Measurements from ENCODE around the gene CC2D2A.

The CC2D2A gene

DNA sequence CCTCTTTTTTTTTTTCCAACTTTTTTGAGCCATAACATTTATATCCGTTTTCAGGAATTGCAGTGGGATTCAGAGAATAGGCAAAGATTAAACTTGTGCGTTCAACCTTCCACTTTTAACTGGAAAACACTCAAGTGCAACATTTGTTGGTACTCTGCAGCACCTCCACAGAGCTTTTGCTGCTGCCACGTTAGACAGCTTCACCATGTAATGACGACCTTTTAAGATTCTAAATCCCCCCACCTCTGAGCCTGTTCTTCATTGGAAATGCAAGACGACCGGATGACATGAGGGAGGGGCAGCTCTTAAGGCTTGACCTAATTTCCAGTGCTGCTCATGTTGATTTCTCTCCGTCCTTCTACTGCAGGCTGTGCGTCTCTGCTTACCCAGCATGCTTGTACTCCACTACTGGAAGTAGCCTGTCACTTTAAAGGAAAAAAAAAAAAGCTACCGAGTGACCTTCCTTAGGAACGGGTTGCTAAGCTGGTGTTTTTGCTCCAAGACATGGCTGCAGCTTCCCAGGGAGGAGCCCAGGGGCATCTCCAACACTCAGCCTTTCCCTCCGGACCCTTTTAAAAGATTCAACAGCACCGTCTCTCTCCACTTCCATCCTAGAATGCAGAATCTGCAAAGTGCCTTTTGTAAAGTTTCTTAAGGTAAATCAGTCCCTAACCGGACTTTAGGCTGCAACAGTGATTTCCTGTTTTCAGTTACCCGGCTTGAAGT lies at the start of gene CC2D2A:
CC2D2A (plus strand) TSS at position 481 of the 726 bp plus-strand sequence. CDS start 6,051 bp downstream, outside the sequence.
- no peak for DNase-seq (ENCODE audit: low read depth)

DNA sequence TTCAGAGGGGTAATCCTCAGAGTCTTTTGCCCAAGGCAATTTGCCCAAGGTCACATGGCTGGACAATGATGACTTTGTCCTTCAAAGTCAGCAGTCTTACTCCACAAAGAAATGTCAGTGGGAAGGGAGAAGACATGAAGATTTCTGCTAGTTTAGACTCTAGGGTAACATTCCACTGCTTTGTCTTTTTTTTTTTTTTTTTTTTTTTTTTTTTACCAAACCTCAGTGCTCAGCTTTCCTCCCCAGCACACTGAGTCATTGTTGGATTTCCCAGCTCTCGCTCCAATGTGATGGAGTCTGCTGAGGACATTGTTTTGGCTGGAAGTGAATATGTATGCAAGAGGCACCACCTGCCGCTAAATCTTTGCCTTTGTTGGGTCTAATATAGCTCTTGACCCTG lies 49.0 kb upstream of the CC2D2A start:
- no peak for DNase-seq (ENCODE audit: low read depth)

GRCh38 chr4:15423285-15423711 lies 46.4 kb upstream of the CC2D2A start:
- DNase-seq (ENCODE audit: low read depth), result no peak

- no peak for DNase-seq (ENCODE audit: low read depth)
Observed at GRCh38 chr4:15425520-15425919, 44.2 kb upstream of the CC2D2A start.

GRCh38 chr4:15427161-15427560 lies 42.5 kb upstream of the CC2D2A start:
- no peak for DNase-seq (ENCODE audit: low read depth)

DNA sequence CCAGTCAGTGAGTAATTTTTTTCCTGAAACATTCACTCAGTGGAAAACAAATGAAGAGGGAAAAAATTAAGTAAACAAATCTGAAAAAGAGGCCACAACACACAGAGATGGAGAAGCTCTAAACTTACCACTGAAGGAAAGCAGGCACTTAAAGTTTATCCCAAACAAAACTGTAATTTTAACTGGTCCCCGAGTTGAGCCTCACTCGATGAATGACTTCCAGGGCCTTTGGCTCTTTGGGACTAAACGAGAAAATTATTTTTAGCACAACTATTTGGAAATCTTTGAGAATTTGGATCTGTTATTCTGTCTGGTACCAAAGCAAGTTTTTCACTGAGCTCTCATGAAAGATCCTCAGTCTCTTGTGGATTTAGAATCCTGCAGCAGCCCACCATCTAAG lies 42.0 kb upstream of the CC2D2A start, which contains the start of gene C1QTNF7:
C1QTNF7 (plus strand) TSS at position 333 of the 400 bp plus-strand sequence. CDS start 7,711 bp downstream, outside the sequence.
- no peak for DNase-seq (ENCODE audit: low read depth)

- no peak for DNase-seq (ENCODE audit: low read depth)
Observed at GRCh38 chr4:15428611-15429010, 41.1 kb upstream of the CC2D2A start.

DNA sequence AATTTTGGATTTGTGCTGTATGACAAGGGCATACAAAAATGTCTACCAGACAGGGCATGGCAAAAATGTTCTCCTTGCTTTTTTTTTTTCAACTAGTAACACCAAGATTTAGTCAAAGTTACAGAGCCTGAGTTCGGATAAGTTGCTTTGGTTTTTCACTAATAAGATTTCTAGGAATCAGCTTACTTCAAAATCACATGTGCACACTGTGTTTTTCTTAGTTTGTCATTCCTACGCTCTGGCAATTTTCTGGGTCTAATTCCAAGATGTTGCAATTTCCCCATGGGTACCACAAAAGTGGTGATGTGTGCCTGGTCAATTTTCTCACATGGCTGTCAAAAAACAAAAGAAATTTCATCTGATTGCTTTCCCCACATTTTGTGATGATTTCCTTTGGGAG lies 35.6 kb upstream of the CC2D2A start:
- no peak for DNase-seq (ENCODE audit: low read depth)

DNA sequence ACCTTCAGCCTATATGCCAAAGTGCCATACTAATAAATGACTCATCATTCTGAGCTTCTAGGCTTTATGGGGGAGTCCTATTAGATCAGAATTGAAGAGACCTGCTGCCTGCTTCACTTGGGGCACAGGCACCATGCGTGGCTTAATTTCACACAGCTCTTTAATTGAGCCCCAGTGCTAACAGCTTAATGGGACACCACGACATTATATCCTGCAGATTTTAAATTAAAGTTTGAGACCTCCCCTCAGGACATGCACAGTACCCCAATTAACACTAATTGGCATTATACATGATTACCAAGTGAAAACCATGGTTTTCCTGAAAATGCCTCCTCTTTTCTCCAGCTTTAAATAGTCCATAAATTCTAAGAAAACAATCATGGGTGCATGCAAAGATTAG lies 35.0 kb upstream of the CC2D2A start:
- DNase-seq (ENCODE audit: low read depth), result no peak

DNA sequence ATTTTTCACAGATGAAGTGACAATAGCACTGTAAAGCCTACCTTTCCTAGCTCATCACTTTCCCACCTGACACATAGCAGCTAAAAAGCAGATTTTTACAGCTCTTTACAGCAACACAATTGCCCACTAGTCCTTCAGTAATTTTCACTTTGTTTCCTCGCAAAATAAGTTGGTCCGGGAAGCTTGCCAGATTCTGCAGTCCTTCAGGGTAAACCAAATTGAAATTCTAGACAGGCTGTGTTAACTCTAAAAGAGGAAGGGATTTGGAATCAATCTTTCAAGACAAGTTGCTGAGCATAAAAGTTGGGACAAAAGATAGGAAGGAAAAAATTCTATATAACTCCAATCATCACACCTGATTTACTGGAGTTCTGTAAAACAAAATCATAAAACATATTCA lies 33.2 kb upstream of the CC2D2A start:
- no peak for DNase-seq (ENCODE audit: low read depth)

- no peak for DNase-seq (ENCODE audit: low read depth)
Observed at GRCh38 chr4:15438939-15439524, 30.6 kb upstream of the CC2D2A start.

DNA sequence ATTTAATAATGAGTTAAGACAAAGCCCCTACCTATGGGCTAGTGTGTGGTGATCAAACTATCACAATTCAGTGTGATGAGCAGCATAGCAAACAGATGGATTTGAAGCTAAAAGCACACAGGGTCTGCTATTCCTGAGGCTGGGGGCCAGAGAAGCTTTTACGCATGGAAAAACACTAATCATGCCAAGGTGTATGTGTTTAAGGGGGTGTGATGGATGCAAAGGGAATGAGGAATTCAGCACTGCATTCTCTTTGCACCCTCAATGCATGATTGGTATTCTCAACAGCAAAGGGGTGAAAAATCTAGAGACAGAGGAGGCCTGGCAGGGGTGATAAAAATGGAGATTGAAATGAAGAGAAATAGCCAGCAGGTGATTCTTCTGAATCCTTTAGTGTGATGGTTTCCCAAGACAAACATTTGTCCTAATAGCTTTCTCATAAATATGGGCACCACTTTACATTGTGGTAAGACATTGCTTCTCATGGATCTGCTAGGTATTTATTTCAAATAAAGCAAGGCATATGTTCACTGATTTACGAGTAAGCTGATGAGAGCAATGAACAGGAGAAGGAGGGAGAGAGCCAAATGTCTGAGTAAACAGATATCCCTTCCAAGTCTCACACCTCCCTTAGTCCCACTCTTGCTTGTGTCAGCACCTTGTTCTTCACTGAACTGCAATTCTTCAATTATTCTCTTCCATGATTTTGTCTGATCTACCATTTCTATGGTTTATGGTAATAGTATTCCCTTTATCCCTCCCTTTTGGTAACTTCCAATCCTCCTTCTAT lies 26.1 kb upstream of the CC2D2A start:
- no peak for DNase-seq (ENCODE audit: low read depth)

GRCh38 chr4:15444276-15444675 lies 25.4 kb upstream of the CC2D2A start:
- DNase-seq (ENCODE audit: low read depth), result no peak

DNA sequence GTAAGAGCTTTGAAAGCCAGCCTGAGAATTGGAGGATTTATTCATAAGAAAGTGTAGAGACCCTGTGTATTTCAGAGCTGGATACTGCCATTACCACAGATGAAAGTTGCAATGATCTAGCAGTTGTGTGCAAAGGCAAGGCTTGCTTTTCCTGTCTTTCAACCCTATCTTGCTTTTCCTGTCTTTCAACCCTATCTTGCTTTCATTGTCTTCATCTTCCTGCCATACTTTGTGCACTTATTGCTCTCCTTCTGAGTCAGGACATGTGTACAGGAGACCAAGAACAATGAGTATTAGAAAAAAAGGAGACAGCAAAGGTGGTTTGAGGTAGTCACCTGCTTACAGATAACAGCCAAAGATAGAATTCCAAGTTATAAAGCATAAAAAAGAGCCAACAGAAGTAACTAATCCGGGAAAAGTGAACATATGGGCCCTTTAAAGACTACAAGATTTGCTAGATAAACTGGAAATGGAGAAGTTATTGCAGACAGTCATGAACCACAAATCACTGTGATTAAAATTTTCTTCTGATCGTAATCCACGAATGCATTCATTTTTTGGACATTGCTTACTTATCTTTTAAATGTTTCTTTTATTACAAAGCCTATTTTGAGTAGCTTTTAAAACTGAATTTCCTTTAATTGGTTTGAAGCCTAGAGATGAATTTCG lies 24.7 kb upstream of the CC2D2A start:
- no peak for DNase-seq (ENCODE audit: low read depth)

DNA sequence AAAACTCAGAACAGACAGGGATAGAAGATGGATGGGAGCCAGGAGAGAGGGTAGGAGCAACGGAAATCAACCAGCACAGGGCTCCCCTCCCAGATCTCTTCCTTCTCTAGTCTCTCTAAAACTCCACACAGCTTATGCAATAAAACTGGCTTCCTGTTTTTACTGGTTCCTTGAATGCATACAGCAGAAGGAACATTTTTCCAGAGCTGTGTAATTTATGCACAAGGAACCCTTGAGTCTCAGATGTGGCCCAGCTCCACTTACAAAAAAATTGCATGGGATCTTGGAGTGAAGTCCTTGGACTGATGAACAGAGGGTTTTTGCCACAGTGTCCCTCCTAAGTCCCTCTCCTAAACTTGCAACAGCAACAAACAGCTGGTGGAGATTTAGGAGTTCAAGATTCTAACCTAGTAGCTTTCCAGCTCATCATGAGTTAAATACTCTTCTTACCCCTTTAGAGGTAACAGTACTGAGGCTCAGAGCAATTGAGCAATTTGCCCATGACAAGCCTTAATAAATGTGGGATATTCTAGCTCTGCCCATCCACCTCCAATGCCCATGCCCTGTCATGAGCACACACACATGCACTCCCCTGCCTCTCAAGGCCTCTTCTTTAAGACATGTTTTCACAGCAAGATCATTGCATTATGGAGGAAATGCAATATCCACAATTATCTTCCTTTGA lies 18.4 kb upstream of the CC2D2A start:
- DNase-seq (ENCODE audit: low read depth), result no peak

- DNase-seq (ENCODE audit: low read depth), result peak; percentile 88
Observed at GRCh38 chr4:15451866-15452765, 17.6 kb upstream of the CC2D2A start.

DNA sequence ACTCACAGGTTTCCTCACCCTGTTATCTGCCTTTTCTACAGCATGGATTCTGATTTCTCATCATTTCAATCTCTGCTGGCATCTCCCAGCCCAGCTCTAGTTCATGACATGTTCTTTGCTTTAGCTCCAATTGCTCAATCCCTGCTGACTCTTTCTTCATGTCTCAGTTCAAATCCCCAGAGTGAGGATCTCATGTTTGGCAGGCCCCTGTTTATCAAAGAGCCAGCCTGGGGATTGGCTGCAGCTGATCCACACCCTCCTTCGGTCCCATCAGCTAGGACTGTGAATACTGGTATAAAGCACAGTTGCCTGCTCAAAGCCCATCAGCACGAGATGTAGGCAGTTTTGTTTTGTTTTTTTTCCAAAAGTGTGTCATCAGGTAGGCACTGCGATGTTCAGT lies 14.4 kb upstream of the CC2D2A start:
- DNase-seq (ENCODE audit: low read depth), result no peak

- no peak for DNase-seq (ENCODE audit: low read depth)
Observed at GRCh38 chr4:15457406-15458201, 12.1 kb upstream of the CC2D2A start.

DNA sequence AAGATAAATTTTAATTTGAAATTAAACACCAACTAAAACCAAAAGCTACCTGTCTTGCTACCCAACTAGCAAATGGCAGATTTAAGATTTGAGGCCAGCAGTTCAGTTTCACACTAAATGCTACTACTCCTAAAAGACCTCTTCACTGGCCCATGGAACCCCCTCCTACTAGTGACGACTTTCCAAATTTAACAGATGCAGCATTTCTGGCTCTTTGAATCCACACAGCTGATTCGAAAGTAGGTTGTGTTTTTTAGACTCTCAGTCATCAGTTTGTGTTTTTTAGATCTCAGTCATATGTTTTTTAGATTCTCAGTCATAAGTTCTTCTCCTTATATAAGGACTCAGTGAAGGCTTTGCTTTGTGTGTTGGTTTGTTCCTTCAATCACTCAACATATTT lies 11.1 kb upstream of the CC2D2A start:
- DNase-seq (ENCODE audit: low read depth), result no peak

GRCh38 chr4:15459706-15460105 lies 10.0 kb upstream of the CC2D2A start:
- DNase-seq (ENCODE audit: low read depth), result no peak

All from HS-27A (cell line).